ENCODE results near the gene LPP. TPM values are rescaled to one million over a fixed set of nuclear protein-coding genes. Genes with fewer than 3 reads are reported as not detected.

Gene LPP
- total and polyA plus RNA-seq, 2 of the 13 experiments (the other 11 are each of a cell fraction or from before 2014, with no cell fraction given), result 19.2 to 29.9 TPM

- TF ChIP-seq IRF9 (CRISPR knock-in tag; IDR thresholded peaks at IDR 0.05; ENCODE audit: borderline replicate concordance), result no peak
- no peak for TF ChIP-seq ZBTB3 (CRISPR knock-in tag; IDR thresholded peaks at IDR 0.05; ENCODE audit: borderline replicate concordance, low read depth)
- TF ChIP-seq KMT2B (CRISPR knock-in tag; IDR thresholded peaks at IDR 0.05), result no peak
- TF ChIP-seq ATF7-NPFF (CRISPR knock-in tag; IDR thresholded peaks at IDR 0.05; ENCODE audit: low read depth), result no peak
- TF ChIP-seq ERF (CRISPR knock-in tag; IDR thresholded peaks at IDR 0.05), result peak; percentile 61; the same call in 1 of the 2 replicates
- TF ChIP-seq ZNF776 (CRISPR knock-in tag; IDR thresholded peaks at IDR 0.05), result no peak
- TF ChIP-seq KDM4B (CRISPR knock-in tag; IDR thresholded peaks at IDR 0.05), result no peak
- TF ChIP-seq MIER3 (CRISPR knock-in tag; IDR thresholded peaks at IDR 0.05; ENCODE audit: borderline replicate concordance), result 0 out of 2 replicates have a peak, but pooled peaks have one; percentile 19
- peak; percentile 59; the same call in 1 of the 2 replicates for TF ChIP-seq GATA4 (IDR thresholded peaks at IDR 0.05; ENCODE audit: borderline replicate concordance, low read depth)
- TF ChIP-seq ZNF280D (CRISPR knock-in tag; IDR thresholded peaks at IDR 0.05), result 0 out of 2 replicates have a peak, but pooled peaks have one; percentile 21
- TF ChIP-seq TRIM22 (IDR thresholded peaks at IDR 0.05), result no peak
- no peak for TF ChIP-seq HOXA7 (CRISPR knock-in tag; IDR thresholded peaks at IDR 0.05)
- 0 out of 2 replicates have a peak, but pooled peaks have one; percentile 37 for TF ChIP-seq KDM1A (CRISPR knock-in tag; IDR thresholded peaks at IDR 0.05)
- no peak for TF ChIP-seq MAFG (CRISPR knock-in tag; IDR thresholded peaks at IDR 0.05)
- no peak for TF ChIP-seq ZNF251 (CRISPR knock-in tag; IDR thresholded peaks at IDR 0.05)
- TF ChIP-seq DDIT3 (CRISPR knock-in tag; IDR thresholded peaks at IDR 0.05), result no peak
- no peak for TF ChIP-seq CCDC6 (CRISPR knock-in tag; IDR thresholded peaks at IDR 0.05)
- no peak for TF ChIP-seq TFDP2 (CRISPR knock-in tag; IDR thresholded peaks at IDR 0.05)
- peak; percentile 51; the same call in 1 of the 2 replicates for TF ChIP-seq RCOR2 (CRISPR knock-in tag; IDR thresholded peaks at IDR 0.05)
- no peak for TF ChIP-seq MED13 (CRISPR knock-in tag; IDR thresholded peaks at IDR 0.05)
- TF ChIP-seq CCAR2 (optimal IDR thresholded peaks at IDR 0.05; ENCODE audit: low read depth, low read length), result no peak
Observed at GRCh38 chr3:188542196-188542595, 388.2 kb downstream of the LPP start (continued).
